ENCODE data around the gene AP1M1. TPM values are rescaled to one million over a fixed set of nuclear protein-coding genes. Genes with fewer than 3 reads are reported as not detected.

The AP1M1 gene
- total and polyA plus RNA-seq, 2 experiments from 2014 or later: 114 to 158 TPM

GRCh38 chr19:16201011-16201391, 3.3 kb downstream of the AP1M1 start:
- Histone ChIP-seq H3K9me3 (ENCODE audit: low read depth) (no peaks in the 10 kb centered on the region), H3K27ac (no peak overlapping the region), H3K36me3 (no peaks in the 10 kb centered on the region), H3K4me1 (ENCODE audit: low read depth) (peaks cover 6% of the 10 kb centered on the region), H3K4me3 (no peak overlapping the region), H3K27me3 (no peaks in the 10 kb centered on the region)
- TF ChIP-seq CTCF (IDR thresholded peaks at IDR 0.05; ENCODE audit: low read depth, low read length): no peak
- DNase-seq (ENCODE audit: low read depth in 1 of 2, low spot score in 1 of 2): no peak

DNA sequence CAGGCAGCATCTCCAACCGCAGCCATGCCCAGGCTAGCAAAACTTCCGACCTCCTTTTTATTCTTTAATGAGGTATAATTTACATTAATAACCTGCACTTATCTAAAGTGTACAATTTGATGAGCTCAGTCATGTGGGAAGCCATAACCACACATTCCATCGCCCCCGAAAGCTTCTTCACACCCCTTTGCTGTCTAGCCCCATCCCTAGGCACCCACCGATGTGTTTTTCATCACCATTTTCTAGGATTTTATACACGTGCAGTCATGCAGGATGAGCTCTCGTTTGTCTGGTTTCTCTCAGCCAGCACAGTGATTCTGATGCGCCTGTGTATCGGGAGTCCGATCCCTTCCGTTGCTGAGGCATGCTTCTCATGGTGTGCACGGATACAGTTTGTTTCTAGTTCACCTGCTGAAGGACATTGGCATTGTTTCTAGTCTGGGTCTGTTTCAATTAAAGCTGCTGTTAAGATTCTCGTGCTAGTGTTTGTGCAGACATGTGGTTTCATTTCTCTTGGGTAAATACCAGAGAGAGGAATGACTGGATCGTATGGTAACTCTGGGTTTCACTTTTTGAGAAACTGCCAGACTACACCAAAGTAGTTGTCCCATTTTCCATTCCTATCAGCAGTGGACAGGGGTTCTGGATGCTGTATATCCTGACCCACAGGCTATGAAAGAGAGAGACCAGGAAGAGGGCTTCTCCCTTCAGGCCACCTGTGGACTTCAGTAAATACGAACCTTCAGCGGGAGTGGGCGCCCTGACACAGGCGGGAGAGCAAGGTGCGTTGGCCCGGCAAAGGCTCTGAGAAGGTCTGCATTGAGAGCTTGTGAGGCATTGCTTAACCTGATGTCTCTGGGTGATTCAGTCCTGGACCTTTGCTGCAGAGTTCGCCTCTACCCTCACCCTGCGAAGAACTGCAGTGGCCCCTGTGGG, 4.9 kb downstream of the AP1M1 start:
- no peak for TF ChIP-seq CTCF (IDR thresholded peaks at IDR 0.05; ENCODE audit: low read depth, low read length)
- H3K4me1 ChIP-seq (ENCODE audit: low read depth): no peaks in the 10 kb centered on the region
- DNase-seq (ENCODE audit: low read depth in 1 of 2, low spot score in 1 of 2): no peak
- no peak overlapping the region for H3K4me3 ChIP-seq
- H3K27ac ChIP-seq: no peak overlapping the region
- no peaks in the 10 kb centered on the region for H3K27me3 ChIP-seq
- no peaks in the 10 kb centered on the region for H3K36me3 ChIP-seq
- no peaks in the 10 kb centered on the region for H3K9me3 ChIP-seq (ENCODE audit: low read depth)

DNA sequence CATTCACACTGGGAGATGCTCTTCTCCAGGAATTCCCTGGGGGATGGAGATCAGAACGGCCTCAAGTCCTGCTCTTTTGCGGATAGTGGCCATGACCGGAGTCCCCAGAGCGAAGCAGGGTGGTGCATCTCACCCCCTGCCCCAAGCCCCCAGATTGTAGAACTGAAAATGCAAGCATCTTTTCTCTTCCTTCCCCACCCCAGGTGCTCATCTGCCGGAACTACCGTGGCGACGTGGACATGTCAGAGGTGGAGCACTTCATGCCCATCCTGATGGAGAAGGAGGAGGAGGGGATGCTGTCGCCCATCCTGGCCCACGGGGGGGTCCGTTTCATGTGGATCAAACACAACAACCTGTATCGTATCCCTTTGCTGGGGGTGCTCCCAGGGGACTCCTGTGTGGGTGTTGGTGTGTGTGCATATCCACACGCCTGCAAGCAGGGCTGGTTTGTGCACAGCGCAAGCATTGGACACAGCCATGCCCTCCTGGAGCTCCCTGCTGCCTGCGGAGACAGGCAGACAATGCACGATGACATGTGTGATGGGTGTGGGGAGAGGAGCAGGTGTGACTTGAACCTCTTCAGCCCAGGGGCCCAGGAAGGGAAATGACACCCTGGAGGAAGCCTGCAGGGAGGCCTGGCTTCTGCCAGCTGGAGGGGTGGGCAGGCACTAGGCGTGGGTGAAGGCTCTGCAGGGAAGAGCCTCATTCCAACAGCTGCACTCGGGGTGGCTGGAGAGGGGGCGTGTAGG, 5.7 kb downstream of the AP1M1 start:
- H3K4me3 ChIP-seq: no peak overlapping the region
- H3K9me3 ChIP-seq (ENCODE audit: low read depth): no peaks in the 10 kb centered on the region
- no peaks in the 10 kb centered on the region for H3K4me1 ChIP-seq (ENCODE audit: low read depth)
- TF ChIP-seq CTCF (IDR thresholded peaks at IDR 0.05; ENCODE audit: low read depth, low read length): no peak
- no peaks in the 10 kb centered on the region for H3K27me3 ChIP-seq
- no peak for DNase-seq (ENCODE audit: low read depth in 1 of 2, low spot score in 1 of 2)
- H3K27ac ChIP-seq: no peak overlapping the region
- H3K36me3 ChIP-seq: peaks cover 6% of the 10 kb centered on the region

DNA sequence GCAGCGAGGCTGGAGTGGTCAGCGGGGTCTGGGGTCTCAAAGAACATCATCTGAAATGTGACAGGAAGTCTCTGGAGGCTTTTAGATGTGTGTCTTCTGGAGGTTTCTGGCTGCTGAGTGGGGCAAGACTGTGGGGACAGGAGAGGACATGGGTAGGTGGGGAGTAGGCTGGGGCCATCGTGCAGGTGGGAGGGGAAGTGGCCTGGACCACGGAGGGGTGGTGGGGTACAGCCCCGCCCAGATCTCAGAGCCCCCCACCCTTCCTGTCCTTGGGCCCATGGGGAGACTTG, 6.2 kb downstream of the AP1M1 start:
- DNase-seq (ENCODE audit: low read depth in 1 of 2, low spot score in 1 of 2): no peak
- Histone ChIP-seq H3K27me3 (no peaks in the 10 kb centered on the region), H3K36me3 (peaks cover 10% of the 10 kb centered on the region), H3K9me3 (ENCODE audit: low read depth) (no peaks in the 10 kb centered on the region), H3K27ac (no peak overlapping the region), H3K4me3 (no peak overlapping the region), H3K4me1 (ENCODE audit: low read depth) (no peaks in the 10 kb centered on the region)
- no peak for TF ChIP-seq CTCF (IDR thresholded peaks at IDR 0.05; ENCODE audit: low read depth, low read length)

DNA sequence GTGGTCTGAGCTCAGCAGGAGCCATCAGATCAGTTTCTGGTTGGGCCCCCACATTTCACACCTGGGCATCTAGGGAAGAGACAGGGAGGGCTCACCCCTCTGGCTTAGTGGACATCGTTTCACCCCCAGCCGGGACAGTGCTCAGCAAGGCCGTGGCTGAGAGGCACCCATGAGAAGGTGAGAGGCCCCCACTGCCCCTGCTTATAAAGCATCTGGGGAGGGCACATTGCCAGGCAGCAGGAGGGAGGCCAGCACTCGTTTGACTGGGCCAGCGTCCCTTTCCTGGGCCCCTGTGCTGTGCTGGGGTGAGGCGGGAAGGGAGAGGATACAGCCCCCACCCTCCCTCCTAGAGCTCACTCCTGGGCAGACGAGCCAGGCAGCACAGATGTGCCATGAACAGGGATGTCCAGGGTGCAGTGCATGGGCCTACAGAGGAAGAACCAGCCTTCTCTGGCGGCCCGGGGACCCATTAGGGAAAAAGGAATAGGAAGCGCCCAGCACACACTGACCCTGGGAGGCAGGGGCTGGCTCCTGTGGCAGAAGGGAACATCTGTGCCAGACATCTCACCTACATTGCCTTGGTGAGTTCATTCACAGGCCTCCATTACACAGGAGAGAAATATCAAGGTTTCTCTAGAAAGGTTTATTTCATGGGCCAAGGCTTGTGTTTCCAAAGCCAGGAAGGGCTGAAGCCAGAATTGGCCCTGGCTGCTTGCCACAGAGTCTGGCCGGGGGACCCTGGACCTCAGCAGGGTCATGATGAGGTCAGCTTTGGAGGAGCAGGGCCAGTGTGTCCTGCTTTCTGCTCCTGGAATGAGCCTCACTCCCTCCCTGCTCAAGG, 7.7 kb downstream of the AP1M1 start:
- DNase-seq (ENCODE audit: low read depth in 1 of 2, low spot score in 1 of 2): no peak
- H3K27me3 ChIP-seq: no peaks in the 10 kb centered on the region
- TF ChIP-seq CTCF (IDR thresholded peaks at IDR 0.05; ENCODE audit: low read depth, low read length): no peak
- no peak overlapping the region for H3K4me3 ChIP-seq
- H3K27ac ChIP-seq: no peak overlapping the region
- no peaks in the 10 kb centered on the region for H3K9me3 ChIP-seq (ENCODE audit: low read depth)
- peaks cover 12% of the 10 kb centered on the region for H3K36me3 ChIP-seq
- H3K4me1 ChIP-seq (ENCODE audit: low read depth): no peaks in the 10 kb centered on the region

Measured in cardiac muscle cell (in vitro differentiated cells and primary cell).